ENCODE data around the gene TMED8.
A peak's percentile ranks its signal among the peaks of the same experiment; 100 is the strongest.
"Not testable (repeated sequence)": the region's sequence is repeated elsewhere in the genome, so short reads cannot be mapped to it uniquely, and the experiment has no call there.

The TMED8 gene

GRCh38 chr14:77376771-77377501, at the start of gene TMED8, which contains the start of gene SAMD15:
Gene TMED8, minus strand, starts transcription at chr14:77377094. Its CDS starts 41 bp downstream, at chr14:77377053.
Gene SAMD15, plus strand, starts transcription at chr14:77377379. Its CDS starts 40 bp downstream, at chr14:77377419.
- DNase-seq = peak; percentile 63 to 79

GRCh38 chr14:77426396-77426795, 49.5 kb upstream of the TMED8 start:
- no peak for DNase-seq

- DNase-seq = no peak
These were observed 48.0 kb upstream of the TMED8 start for GRCh38 chr14:77424862-77425261.

DNA sequence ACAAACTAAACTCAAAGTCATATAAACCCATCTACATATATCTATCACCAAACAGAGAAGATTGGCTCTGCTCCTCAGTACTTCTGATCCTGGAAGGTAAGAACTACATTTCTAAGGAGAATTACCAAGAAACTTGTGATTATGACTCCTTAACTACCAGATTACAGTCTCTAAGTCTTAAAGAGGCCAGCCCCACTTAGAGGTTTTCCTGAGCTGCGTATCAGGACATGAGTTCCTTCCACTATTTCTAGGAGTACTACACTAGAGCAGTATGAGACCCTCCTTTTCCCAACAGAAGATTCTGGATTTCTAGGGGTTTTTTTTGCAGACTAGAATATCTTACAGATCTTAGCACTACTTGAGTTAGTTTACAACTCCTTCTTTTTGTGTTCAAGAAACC, 46.5 kb upstream of the TMED8 start, which contains the start of gene NOXRED1:
Gene NOXRED1, minus strand, starts transcription at position 101 of the 400 bp plus-strand sequence. CDS start 634 bp downstream, outside the sequence.
- no peak for DNase-seq

GRCh38 chr14:77421201-77421600, 44.3 kb upstream of the TMED8 start:
- no peak for DNase-seq

GRCh38 chr14:77416836-77417235, 39.9 kb upstream of the TMED8 start:
- DNase-seq = no peak

- DNase-seq = not testable (repeated sequence)
These were observed 39.2 kb upstream of the TMED8 start for GRCh38 chr14:77416098-77416497.

- DNase-seq = not testable (repeated sequence)
These were observed 38.6 kb upstream of the TMED8 start for GRCh38 chr14:77415403-77416030.

DNA sequence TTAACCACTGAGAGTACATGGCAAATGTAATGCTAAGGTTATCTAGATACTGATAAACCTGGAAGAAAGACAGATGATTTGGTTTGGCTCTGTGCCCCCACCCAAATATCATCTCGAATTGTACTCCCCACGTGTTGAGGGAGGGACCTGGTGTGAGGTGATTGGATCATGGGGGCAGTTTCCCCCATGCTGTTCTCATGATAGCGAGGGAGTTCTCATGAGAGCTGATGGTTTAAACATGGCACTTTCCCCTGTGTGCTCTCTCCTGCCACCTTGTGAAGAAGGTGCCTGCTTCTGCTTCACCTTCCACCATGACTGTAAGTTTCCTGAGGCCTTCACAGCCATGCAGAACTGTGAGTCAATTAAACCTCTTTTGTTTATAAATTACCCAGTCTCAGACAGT, 32.2 kb upstream of the TMED8 start:
- no peak for DNase-seq

- no peak for DNase-seq
These were observed 30.3 kb upstream of the TMED8 start for GRCh38 chr14:77407158-77407557.

GRCh38 chr14:77406718-77407117, 29.8 kb upstream of the TMED8 start:
- DNase-seq = no peak

- no peak for DNase-seq
These were observed 29.2 kb upstream of the TMED8 start for GRCh38 chr14:77406086-77406485.

DNA sequence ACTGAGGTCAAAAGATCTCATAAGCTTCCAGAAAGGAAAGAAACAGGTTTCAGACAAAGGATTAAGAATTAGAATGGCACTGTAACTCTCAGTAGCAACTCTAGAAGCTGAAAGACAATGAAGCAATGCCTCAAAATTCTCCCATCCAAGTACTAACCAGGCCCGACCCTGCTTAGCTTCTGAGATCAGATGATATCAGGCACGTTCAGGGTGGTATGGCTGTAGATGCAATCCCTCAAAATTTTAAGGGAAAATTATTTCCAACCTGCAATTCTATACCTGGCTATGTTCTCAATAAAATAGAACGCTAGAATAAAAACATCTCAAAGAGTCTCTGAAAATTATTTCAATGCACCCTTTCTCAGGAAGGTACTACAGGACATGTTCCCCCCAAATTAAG, 26.9 kb upstream of the TMED8 start:
- no peak for DNase-seq

DNA sequence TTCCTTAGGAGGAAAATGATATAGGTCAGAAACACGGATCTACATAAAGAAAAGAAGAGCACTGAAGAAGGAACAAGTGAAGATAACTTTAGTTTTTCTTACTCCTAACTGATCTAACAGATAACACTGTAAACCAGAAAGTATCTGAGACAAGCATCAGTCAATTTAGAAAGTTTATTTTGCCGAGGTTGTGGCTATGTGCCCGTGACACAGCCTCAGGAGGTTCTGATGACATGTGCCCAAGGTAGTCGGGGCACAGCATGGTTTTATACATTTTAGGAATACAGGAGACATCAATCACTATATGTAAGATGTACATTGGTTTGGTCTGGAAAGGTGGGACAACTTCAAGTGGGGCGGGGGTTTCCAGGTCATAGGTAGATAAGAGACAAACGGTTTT, 23.3 kb upstream of the TMED8 start:
- DNase-seq = no peak

DNA sequence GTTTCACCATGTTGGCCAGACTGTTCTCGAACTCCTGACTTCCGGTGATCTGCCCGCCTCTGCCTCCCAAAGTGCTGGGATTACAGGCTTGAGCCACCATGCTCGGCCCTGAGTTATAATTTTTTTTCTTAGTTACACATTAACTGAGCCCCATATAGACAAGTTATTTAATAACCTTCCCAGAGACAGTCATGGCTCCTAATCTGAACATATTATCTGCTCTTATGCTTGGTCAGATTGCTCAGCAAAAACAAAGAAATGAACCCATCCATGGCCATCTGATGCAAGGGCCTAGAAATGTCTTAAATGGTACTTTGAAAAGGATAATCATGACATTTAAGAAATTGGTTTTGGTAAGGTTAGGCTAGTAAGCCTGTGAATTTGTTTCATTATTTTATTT, 13.3 kb upstream of the TMED8 start:
- DNase-seq = no peak

DNA sequence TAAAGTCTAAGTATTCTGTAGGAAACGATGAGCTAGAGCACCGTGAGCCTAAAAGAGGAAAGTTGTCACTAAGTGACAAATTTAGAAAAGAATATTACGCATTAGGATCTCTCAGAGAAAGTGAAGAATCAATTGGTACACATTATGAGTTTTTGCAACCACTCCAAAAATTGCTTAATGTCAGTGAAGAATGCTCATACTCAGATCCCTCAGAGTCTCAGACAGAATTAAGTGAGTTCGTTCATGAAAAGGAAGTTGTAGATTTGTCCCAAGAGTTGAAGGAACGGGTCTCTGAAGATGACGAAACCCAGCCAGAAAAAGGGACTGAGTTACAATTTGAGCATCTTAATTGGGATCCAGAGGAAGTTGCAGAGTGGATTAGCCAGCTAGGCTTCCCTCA, 1.8 kb upstream of the TMED8 start:
- no peak for DNase-seq

DNA sequence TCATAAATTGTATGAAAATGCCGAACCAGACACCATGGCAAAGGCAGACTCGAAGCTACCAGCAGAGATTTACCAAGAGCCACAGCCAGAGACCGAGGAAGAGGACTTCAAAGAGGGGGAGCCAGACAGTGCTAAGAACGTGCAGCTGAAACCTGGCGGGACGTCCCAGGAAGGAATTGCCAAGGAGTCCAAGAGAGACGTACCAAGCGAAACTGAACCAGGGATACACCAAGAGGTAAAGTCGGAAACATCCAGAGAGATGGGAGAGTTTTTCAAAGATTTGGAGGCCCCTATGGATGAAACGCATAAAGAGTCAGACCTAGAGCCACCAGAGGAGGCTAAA, 579 bp upstream of the TMED8 start:
- no peak for DNase-seq

- DNase-seq = no peak
These were observed 722 bp downstream of the TMED8 start for GRCh38 chr14:77375973-77376770.

DNA sequence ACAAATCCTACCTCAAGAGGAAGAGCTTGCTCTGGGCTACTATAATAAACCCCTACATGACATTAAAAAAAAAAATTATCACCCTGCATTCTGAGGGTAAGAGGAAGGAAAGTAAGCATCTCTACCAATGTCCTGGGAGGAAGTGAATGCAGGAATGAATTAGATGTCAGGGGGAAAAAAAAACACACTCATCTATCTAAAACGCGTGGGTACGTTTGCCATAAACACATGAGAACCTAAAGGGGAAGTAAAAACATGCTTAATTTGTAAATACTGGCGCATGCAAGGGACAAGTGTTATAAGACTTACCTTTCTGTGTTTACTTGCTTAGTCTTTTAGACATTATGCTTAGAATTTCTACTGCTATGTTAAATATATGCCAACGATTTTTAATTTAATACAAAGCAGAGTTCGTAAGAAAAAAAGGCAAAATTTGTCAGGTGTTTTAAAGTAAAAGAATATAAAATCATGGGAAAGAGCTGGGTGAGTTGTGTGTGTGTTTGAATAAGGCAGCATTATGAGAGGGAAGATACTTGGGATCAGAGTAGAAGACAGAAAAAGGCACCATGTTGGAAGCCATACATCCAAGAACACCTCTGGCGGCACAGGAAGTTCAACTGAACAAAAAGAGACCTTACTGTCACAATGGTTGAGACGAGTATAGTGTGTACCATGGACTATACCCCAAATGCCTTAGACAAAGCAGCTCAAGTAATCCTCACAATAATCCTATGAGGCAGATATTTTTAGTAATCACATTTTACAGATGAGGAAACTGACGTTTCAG, 1.5 kb downstream of the TMED8 start:
- DNase-seq = no peak

DNA sequence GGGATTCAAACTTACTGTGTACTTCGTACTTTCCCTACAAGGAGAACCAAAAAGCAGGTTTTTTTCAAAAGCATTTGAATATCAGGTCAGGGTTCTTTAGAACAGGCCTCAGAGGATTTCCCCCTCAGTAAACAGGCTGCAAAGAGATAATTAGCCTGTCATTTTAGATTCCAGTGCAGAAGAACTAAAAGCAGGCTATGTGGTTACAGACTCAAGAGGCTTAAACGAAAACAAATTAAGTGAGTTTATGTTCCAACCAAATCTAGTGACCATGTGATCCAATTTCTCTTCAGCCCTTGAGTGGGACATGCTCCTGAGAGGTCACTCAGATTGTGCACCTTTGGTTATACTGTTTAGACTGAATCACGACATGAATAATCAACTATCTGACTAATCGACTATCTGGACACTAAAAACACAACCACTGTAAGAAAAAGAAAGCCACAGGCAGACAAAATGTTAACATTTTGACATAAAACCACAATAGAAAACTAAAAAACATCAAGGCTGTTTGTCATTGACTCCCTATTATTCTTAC, 4.5 kb downstream of the TMED8 start:
- no peak for DNase-seq

DNA sequence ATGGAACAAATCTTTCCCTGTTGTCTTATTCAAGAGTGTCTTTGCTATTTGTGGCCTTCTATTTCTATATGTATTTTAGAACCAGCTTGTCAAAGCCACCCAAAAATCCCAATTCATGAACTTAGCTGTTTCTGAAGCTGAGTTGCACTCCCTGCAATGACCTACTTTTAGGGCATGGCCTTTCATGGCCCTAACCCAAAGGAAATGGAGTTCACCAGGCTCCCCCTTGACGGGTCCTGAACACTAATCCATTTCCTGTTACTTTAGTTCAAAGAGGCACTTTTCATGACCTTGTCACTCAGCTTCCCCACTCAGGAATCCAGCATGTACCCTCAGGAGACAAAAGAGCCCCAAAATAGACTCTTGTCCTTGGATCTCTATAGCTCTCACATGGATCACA, 7.6 kb downstream of the TMED8 start:
- no peak for DNase-seq

GRCh38 chr14:77364146-77364545, 12.7 kb downstream of the TMED8 start:
- no peak for DNase-seq

DNA sequence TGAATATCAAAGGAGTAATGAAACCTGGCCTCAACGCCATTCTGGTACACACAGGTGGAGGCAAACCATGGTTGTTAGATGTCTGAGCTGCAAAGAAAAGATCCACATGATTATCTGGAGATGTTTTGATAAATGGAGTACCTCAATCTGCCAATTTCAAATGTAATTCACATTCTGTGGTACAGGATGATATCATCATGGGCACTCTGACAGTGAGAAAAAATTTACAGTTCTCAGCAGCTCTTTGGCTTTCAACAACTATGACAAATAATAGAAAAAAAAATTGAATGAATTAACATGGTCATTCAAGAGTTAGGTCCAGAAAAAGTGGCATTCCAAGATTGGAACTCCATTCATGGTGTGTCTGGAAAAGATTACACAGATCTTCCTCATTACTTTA, 17.3 kb downstream of the TMED8 start:
- no peak for DNase-seq

All from NCI-H1930 (cell line).